ENCODE results near the gene IL17B.

The IL17B gene

DNA sequence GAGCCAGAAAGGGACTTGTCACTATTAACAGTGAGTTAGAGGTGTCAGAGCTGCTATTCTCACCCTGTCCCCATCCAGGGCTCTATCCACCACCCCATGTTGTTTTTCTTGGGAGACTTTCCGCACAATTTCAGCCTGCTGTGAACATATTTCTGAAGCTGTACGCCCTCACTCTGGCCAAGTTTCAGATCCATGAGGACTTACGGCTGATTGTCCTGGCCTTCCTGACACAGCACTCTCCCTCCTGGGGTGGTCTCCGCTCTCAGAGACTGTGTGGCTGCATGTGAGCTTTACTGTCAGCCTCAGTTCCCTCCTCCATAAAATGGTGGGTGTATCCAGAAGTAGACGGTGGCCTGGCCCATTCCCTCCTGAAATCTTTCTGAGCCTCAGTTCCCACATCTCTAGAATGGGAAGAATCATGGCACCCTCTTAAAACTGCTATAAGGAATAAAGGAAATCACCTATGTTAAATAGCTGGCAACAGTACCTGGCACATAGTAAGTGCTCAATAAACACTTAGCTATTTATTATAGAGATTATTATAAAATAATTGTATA is 804 bp upstream of the IL17B start:
- FAIRE-seq (no peak), DNase-seq (ENCODE audit: low spot score) (no peak)

DNA sequence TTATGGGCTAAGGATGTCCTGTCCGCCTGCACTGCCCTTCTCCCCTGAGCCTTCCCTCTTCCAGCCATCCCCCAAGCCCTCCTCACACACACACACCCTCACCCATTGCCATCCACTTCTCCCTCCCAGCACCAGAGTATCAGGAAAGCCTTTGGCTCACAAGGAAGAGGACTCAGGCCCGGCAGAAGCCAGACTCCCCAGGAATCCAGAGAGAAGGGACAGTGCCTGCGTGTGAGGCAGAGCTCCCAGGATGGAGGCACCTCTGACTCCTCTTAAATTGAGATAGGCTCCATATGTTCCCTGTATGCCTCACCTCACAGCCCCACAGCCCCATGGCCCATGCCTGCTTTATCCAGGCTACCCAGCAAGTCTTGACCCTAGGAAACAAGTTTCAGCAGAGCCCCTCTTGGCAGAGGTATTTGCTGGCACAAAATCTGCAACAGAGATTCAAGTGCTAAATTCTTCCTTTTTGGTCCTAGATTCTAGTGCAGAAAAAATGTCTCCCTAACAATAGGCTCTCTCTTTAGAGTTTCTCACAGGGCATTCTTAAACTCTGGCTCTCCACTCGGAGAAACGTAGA is 761 bp downstream of the IL17B start:
- DNase-seq (ENCODE audit: low spot score) (no peak), FAIRE-seq (no peak)

DNA sequence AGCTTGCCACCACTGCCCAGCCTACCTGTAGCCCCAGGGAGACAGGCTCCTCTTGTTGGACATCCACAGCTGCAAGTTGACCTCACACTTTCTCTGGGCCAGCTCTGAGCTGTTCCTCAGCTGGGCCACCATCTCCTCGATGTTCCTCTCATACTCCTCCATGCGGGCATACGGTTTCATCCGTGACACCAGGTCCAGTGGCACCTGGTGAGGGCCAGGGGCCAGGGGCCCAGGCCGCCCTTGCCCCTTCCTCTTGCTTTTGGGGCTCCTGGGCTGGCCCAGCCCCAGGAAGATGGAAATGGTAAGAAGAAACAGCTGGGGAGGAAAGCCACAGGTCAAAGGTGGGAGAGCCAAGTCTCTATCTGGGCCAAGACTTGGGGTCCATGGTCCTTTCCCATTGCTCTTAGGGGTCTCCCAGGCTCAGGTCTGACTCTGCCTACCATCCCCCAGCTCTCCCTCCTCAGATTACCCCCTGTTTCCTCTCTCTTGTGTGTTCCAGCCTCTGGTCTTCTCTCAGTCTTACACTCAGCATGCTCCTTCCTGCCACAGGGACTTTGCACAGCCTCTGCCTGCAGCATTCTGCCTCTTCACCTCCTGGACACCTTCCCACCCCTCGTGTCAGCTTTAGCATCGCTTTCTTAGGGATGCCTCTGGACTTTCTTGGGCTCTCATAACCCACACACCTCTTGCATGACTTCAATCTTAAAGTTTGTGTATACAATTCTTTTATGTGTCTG is 2.2 kb downstream of the IL17B start:
- no peak for FAIRE-seq
- no peak for DNase-seq (ENCODE audit: low spot score)

GRCh38 chr5:149376104-149376503 is 3.0 kb downstream of the IL17B start:
- no peak for FAIRE-seq
- DNase-seq (ENCODE audit: low spot score): no peak

DNA sequence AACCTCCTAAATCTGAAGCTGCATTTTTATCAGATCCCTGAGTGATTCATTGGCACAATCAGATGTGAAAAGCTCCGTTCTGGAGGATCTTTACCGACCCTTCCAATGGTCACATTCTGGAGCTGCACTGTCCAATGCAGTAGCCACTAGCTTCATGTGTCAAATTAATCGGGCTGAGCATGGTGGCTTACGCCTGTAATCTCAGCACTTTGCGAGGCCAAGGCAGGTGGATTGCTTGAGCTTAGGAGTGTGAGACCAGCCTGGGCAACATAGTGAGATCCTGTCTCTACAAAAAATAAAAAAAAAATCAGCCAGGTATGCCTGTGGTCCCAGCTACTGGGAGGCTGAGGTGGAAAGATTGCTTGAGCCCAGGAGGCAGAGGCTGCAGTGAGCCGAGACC is 3.7 kb downstream of the IL17B start:
- FAIRE-seq (no peak), DNase-seq (ENCODE audit: low spot score) (no peak)

GRCh38 chr5:149374801-149375200 is 4.3 kb downstream of the IL17B start:
- no peak for DNase-seq (ENCODE audit: low spot score)
- no peak for FAIRE-seq

- DNase-seq (ENCODE audit: low spot score) (no peak), FAIRE-seq (no peak)
Measured at GRCh38 chr5:149374303-149374702, 4.8 kb downstream of the IL17B start.

GRCh38 chr5:149372932-149373331 is 6.2 kb downstream of the IL17B start:
- DNase-seq (ENCODE audit: low spot score): no peak
- no peak for FAIRE-seq

- FAIRE-seq: no peak
Measured at GRCh38 chr5:149372076-149372795, 6.9 kb downstream of the IL17B start.

GRCh38 chr5:149371296-149371962 is 7.7 kb downstream of the IL17B start:
- FAIRE-seq: no peak
- peak; percentile 73 for DNase-seq (ENCODE audit: low spot score)

More at GRCh38 chr5:149372076-149372795, 6.9 kb downstream of the IL17B start:
- DNase-seq (ENCODE audit: low spot score): no peak

DNA sequence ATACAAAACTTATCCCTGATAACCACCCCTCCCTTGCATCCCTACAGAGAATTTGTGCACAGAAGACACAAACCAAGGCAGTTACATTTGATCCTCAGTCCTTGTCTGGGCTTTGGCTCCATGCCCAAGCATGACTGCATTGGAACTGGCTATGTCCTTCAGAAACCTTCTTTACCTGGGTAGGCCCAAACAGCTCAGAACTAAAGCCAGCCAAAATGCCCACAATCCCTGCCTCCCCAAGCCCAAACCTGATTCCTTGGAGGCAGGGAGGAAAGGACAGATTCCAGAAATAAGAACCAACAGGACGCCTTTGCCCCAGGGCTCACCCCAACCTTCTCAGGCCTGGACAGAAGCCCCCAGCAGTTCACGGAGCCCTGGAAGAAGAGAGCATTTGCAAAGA is 8.2 kb downstream of the IL17B start:
- no peak for FAIRE-seq
- no peak for DNase-seq (ENCODE audit: low spot score)

GRCh38 chr5:149367972-149368645 is 11.0 kb downstream of the IL17B start:
- DNase-seq (ENCODE audit: low spot score) (no peak), FAIRE-seq (no peak)

GRCh38 chr5:149367249-149367971 is 11.7 kb downstream of the IL17B start:
- FAIRE-seq (no peak), DNase-seq (ENCODE audit: low spot score) (peak; percentile 86)

DNA sequence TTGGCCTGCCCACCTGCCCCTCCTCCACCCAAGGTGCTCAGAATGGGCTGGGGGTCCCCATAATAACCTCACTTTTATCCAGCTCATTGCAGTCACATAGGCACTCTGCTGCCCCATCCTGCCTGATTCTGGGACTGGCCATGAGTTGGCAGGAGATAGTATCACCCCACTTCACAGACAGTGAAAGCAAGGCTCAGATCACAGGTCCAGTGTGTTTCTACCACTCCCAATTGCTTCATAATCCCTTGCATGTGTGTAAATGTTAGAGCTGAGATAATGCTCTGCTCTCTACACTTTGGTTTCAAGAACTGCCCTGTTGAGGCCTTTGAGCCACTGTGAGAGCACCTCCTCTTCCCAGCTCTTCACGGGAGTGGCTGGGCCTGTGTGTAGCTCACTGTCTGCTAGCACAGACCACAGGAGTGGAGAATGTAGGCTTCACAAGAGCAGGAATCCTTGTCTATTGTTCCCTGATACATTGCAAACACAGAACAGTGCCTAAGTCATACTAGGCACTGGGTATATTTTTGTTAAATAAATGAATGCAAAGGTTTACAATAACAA is 12.8 kb downstream of the IL17B start:
- no peak for FAIRE-seq
- DNase-seq (ENCODE audit: low spot score): no peak

DNA sequence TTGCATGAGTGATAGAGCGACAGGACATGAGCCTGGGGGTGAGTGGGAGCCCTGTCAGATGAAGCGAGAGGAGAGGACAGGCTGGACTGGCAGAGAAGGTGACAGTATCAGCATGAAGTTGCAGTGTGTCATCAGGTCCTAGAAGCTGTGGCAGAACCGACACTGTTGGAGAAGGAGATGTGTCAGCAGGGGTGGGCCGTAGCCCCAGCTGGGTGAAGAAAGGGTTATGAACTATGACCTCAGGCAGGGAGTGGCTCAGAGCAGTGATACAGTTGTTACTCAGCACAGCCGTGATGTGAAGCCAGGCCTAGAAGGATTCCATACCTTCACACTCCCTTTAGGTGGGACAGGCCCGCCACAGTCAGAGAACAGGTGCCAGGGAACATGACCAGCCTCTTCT is 13.7 kb downstream of the IL17B start:
- FAIRE-seq (no peak), DNase-seq (ENCODE audit: low spot score) (no peak)

DNA sequence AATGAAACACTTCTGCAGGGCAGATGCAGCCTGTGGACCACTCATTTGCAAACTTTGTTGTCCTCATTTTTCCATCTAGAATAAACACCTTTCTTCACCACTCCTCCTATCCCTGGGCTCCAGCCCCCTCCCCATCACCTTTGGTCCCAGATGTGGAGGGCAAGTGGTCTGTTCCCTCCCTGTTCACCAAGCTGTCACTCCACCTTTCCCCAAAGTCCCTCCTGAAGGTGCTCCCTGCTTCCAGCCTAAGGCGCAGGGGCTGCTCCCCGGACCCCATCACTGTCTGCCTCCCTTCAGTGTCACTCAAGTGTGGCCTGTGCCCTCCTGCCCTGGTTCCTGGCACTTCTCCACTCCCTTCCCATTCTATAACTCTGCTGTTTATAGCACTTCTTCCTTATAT is 14.4 kb downstream of the IL17B start:
- FAIRE-seq: no peak
- DNase-seq (ENCODE audit: low spot score): no peak

- DNase-seq (ENCODE audit: low spot score) (no peak), FAIRE-seq (no peak)
Measured at GRCh38 chr5:149363936-149364335, 15.2 kb downstream of the IL17B start.

DNA sequence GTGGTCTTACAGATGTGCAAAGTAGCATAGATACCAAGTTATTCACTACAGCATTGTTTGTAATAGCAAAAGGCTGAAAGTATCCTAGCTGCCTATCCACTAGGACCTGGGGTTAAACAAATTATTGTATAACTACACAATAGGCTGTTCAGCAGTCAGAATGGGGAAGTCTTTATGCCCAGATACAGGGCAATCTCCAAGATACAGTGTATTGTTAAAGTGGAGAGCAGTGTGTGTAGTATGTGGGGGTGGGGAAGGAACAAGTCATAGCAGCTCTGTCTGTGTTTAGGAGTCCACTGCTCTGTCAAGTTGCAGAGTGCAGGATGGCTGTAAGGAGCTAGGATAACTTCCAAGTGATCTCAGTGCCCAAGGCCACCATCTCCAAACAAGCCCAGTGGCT is 15.7 kb downstream of the IL17B start:
- DNase-seq (ENCODE audit: low spot score): no peak
- FAIRE-seq: no peak

DNA sequence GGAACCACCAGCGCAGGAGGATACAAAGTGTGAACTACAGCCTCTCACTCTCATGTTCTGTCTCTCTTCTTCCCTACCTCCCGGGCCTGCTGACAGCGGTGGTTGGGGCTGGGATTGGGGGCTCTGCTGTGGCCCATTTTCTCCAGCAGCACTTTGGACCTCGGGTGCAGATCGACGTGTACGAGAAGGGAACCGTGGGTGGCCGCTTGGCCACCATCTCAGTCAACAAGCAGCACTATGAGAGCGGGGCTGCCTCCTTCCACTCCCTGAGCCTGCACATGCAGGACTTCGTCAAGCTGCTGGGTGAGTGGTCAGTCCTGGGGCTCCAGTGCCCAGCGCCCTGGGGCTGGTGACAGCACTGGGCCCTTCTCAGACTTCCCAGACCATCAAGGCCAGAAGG is 16.6 kb downstream of the IL17B start:
- DNase-seq (ENCODE audit: low spot score) (no peak), FAIRE-seq (no peak)

DNA sequence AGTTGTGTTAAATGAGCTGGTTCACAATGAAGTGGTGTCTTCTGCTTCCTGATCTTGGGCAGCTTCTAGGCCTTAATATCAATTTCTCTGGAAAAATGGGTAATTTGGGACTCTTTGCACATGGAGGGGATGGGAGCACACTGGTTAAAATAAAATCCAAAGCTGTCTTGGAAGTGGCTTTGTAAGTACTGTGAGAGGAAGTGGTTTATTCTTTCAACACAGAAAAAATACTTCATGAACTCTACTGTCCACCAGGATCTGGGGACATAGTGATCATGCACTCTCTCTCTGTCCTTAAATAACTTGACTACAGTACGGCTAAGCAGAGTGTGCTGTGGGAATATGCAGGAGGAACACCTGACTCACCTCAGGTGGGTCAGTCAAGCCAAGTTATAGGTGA is 18.8 kb downstream of the IL17B start:
- FAIRE-seq (no peak), DNase-seq (ENCODE audit: low spot score) (no peak)
